NB4 (cell line): ENCODE results near the gene MICAL3.

Experiments used
- CTCF ChIP-seq: IDR thresholded peaks from one replicate; pipeline ENCODE4 v1.5.1; 2012; ENCODE audit warnings: low read depth, low read length
- POLR2A ChIP-seq: IDR thresholded peaks from 2 replicates; pipeline ENCODE4 v1.6.1; 2011; ENCODE audit warnings: mild to moderate bottlenecking; ENCODE audit not compliant: insufficient read length; ENCODE audit errors: extremely low read depth

DNA sequence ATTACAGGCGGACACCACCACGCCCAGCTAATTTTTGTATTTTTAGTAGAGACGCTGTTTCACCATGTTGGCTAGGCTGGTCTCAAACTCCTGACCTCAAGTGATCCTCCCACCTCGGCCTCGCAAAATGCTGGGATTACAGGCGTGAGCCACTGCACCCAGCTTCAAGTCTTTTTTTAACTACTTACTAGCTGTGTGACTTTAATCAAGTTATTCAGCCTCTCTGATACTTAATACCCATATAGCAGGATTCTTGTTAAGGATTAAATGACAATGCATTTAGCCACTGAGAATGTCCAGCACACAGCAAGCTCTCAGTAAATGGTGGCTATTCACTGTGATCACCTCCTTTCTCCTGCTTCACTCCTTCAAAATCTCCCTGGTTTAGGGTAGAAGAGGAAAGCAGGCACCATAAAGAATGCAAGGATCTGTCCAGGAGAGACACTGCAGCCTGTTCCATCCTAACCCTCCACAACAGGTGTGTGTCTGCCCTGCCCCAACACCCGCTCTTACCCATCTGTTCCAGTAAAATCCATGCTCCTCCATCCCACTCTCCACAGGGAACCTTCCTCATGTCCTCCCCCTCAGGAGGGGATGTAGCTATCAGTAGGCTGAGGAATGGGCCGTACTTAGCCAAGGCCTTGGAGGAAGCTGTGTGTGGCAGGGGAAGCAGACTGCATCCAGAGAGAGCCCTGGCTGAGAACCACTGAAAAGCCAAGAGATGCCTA is 69.3 kb downstream of the MICAL3 start:
- no peak for TF ChIP-seq CTCF
- no peak for TF ChIP-seq POLR2A
